ENCODE data around the gene CIITA.

CIITA gene

DNA sequence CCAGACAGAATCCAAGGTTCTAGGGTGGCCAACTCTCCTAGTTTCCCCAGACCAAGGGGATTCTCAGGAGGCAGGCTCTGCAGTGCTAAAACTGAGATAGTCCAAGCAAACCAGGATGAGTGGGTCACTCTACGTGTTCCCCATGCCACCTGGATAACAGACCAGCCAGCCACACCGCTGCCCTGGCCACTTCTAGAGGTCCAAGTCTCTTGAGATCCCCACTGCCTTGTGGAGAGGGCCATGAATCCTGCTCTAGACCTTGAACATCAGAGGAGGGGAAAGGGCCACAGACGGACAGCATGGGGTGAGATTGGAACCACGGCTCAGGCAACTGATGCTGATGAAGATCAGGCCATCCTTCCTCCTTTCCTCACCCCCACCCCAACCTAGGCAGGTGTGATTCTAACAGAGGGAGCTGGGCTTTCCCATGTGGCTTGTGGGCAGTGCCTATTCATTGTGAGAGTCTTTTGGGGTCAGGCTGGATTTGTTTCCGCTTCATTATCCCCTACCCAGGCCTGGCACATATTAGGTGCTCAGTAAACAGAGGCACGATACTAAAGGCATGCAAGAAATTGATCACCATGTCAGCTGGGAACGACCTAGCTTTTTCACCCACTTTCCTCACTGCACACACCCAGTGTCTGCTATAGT lies 41.6 kb upstream of the CIITA start:
- no peak overlapping the region for H3K4me3 ChIP-seq (ENCODE audit: insufficient read depth, low read depth, low read length, poor library complexity, severe bottlenecking)
- no peaks in the 10 kb centered on the region for H3K9me3 ChIP-seq (ENCODE audit: control insufficient read depth, low read length)
- H3K27me3 ChIP-seq (replicated peaks; ENCODE audit: control insufficient read depth, insufficient read depth, low read length, poor library complexity, severe bottlenecking) = no peaks in the 10 kb centered on the region
- DNase-seq = no peak
- H3K36me3 ChIP-seq (ENCODE audit: control insufficient read depth, insufficient read depth, low read length) = no peaks in the 10 kb centered on the region
- H3K27ac ChIP-seq (ENCODE audit: insufficient read depth, low read length, poor library complexity, severe bottlenecking) = no peak overlapping the region
- no peaks in the 10 kb centered on the region for H3K4me1 ChIP-seq (ENCODE audit: control insufficient read depth, insufficient read depth, low read length, poor library complexity, severe bottlenecking)

DNA sequence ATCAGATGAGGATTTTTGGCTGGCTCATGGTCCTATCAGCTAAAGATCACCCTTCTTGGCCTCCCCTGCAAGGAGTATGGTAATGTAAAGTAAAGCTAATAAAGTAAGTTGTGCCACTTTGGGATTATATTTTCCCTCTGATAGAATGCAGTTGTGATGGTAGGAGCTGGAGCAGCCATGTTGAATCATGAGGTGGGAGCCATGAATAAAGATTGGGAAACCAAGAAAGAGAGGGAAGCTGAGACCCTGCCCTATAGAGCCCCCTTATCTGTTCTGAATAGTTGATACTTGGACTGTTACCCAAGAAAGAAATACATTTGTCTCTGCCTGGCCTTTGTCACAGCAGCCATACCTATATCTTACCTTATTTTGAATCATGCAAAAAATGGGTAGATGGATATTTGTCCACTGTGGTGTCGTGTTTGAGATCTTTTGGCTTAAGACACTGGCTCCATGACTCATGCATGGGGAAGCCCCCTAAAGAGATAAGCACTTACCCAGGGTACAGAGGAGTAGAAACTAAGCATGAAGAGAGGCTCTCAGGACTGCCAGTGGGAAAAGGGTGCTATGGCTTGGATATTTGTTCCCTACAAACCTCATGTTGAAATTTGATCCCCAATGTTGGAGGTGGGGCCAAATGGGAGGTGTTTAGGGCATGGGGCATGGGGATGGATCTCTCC lies 40.7 kb upstream of the CIITA start:
- no peaks in the 10 kb centered on the region for H3K9me3 ChIP-seq (ENCODE audit: control insufficient read depth, low read length)
- no peaks in the 10 kb centered on the region for H3K4me1 ChIP-seq (ENCODE audit: control insufficient read depth, insufficient read depth, low read length, poor library complexity, severe bottlenecking)
- H3K27me3 ChIP-seq (replicated peaks; ENCODE audit: control insufficient read depth, insufficient read depth, low read length, poor library complexity, severe bottlenecking) = no peaks in the 10 kb centered on the region
- H3K36me3 ChIP-seq (ENCODE audit: control insufficient read depth, insufficient read depth, low read length) = no peaks in the 10 kb centered on the region
- H3K27ac ChIP-seq (ENCODE audit: insufficient read depth, low read length, poor library complexity, severe bottlenecking) = no peak overlapping the region
- no peak for DNase-seq
- no peak overlapping the region for H3K4me3 ChIP-seq (ENCODE audit: insufficient read depth, low read depth, low read length, poor library complexity, severe bottlenecking)

DNA sequence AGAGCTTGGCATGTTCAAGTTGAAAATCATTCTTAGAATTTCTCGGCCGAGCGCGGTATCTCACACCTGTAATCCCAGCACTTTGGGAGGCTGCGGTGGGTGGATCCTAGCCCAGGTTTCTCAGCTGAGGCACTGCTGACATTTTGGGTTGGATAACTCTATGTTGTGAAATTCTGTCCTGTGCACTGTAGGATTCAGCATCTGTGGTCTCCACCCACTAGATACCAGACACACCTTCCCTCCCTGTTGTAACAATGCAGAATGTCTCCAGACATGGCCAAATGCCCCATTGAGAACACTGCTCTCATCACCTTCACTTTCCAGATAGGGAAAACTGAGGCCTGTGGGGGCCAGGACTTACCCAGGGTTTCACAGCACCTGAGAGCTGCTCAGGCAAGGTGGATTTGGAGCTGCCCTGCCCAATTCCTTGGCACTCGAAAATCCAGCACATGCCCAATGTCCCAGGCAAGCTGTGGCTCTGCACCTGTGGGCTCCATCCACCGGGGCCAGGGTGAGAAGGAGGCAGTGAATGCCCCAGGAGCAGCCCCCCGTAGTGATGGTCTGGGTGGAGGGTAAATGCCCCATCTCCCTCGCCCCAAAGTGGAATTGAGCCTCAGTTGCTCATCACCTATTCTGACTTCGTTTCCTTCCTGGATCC lies 38.3 kb upstream of the CIITA start:
- Histone ChIP-seq H3K4me1 (ENCODE audit: control insufficient read depth, insufficient read depth, low read length, poor library complexity, severe bottlenecking) (no peaks in the 10 kb centered on the region), H3K9me3 (ENCODE audit: control insufficient read depth, low read length) (no peaks in the 10 kb centered on the region), H3K36me3 (ENCODE audit: control insufficient read depth, insufficient read depth, low read length) (no peaks in the 10 kb centered on the region), H3K27me3 (replicated peaks; ENCODE audit: control insufficient read depth, insufficient read depth, low read length, poor library complexity, severe bottlenecking) (no peaks in the 10 kb centered on the region), H3K27ac (ENCODE audit: insufficient read depth, low read length, poor library complexity, severe bottlenecking) (no peak overlapping the region), H3K4me3 (ENCODE audit: insufficient read depth, low read depth, low read length, poor library complexity, severe bottlenecking) (no peak overlapping the region)
- no peak for DNase-seq

DNA sequence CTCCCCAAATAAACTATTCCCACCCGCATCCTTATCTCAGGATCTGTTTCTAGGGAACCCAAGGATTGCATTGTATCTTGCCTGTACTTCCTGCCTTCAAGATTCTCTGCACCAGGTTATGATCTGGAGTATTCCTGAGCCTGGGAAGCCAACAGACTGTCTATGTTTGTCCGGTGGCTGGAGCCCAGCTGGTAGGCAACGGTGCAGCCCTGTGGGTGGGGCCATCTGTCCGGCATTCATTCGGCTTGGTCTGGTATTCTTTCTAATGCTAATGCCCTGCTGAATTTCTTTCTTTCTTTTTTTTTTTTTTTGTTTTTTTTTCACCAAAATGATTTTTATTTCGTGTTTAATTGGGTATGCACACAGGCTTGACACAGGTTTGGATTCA lies 37.7 kb upstream of the CIITA start:
- Histone ChIP-seq H3K4me3 (ENCODE audit: insufficient read depth, low read depth, low read length, poor library complexity, severe bottlenecking) (no peak overlapping the region), H3K27ac (ENCODE audit: insufficient read depth, low read length, poor library complexity, severe bottlenecking) (no peak overlapping the region), H3K36me3 (ENCODE audit: control insufficient read depth, insufficient read depth, low read length) (no peaks in the 10 kb centered on the region), H3K4me1 (ENCODE audit: control insufficient read depth, insufficient read depth, low read length, poor library complexity, severe bottlenecking) (no peaks in the 10 kb centered on the region), H3K27me3 (replicated peaks; ENCODE audit: control insufficient read depth, insufficient read depth, low read length, poor library complexity, severe bottlenecking) (no peaks in the 10 kb centered on the region), H3K9me3 (ENCODE audit: control insufficient read depth, low read length) (no peaks in the 10 kb centered on the region)
- no peak for DNase-seq

DNA sequence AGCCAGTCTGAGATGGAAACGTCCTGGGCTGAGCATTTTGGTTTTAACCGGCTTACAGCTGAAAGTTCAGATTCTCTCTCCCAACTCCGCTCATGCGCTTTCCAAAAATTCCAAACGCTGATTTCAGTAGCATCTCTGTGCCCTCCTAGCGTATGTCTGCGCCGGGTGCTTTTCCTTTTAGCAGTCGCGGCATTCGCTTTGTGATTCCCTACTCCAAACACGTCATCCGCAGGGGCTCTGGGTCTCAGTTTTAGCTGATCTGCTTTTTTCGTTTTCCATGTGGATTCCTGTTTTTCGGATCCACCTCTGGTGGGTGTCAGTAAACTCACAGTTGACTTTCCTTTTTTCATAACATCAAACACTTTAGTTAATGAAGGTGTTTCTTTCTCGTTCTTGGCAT lies 36.3 kb upstream of the CIITA start:
- no peak for DNase-seq

DNA sequence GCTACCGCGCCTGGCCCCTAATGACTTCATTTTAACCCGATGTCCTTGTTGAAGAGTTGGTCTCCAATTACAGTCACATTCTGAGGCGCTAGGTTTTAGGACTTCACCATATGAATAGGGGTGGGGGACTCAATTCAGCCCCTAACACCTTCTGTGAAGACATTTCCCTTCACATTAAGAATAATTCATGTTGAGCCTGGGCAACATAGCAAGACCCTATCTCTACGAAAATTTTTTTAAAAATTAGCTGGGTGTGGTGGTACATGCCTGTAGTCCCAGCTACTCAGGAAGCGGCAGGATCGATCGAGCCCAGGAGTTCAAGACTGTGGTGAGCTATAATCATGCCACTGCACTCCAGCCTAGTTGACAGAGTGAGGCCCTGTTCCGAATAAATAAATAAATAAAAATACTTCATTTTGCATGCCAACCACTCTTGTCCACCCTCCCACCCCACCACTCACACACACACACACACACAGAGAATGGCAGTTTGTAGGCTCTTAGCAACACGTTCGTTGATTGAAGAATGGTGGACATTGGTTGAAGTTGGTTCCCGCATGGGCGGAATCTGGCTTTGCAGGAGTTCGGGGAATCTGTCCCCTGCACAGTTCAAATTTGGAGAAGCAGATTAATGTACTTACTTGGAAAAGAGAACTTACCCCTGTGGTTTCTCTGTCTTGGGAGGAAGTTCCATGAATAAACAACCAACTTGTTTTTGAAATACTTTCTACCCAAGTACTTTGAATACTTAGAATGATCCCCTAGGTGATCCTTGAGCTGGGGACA lies 30.6 kb upstream of the CIITA start:
- Histone ChIP-seq H3K27ac (ENCODE audit: insufficient read depth, low read length, poor library complexity, severe bottlenecking) (no peak overlapping the region), H3K27me3 (replicated peaks; ENCODE audit: control insufficient read depth, insufficient read depth, low read length, poor library complexity, severe bottlenecking) (no peaks in the 10 kb centered on the region), H3K9me3 (ENCODE audit: control insufficient read depth, low read length) (no peaks in the 10 kb centered on the region), H3K36me3 (ENCODE audit: control insufficient read depth, insufficient read depth, low read length) (no peaks in the 10 kb centered on the region), H3K4me1 (ENCODE audit: control insufficient read depth, insufficient read depth, low read length, poor library complexity, severe bottlenecking) (no peaks in the 10 kb centered on the region), H3K4me3 (ENCODE audit: insufficient read depth, low read depth, low read length, poor library complexity, severe bottlenecking) (no peak overlapping the region)
- DNase-seq = no peak

More for the DNA sequence above, 36.3 kb upstream of the CIITA start:
- Histone ChIP-seq H3K9me3 (ENCODE audit: control insufficient read depth, low read length) (no peaks in the 10 kb centered on the region), H3K4me1 (ENCODE audit: control insufficient read depth, insufficient read depth, low read length, poor library complexity, severe bottlenecking) (no peaks in the 10 kb centered on the region), H3K27me3 (replicated peaks; ENCODE audit: control insufficient read depth, insufficient read depth, low read length, poor library complexity, severe bottlenecking) (no peaks in the 10 kb centered on the region), H3K36me3 (ENCODE audit: control insufficient read depth, insufficient read depth, low read length) (no peaks in the 10 kb centered on the region), H3K4me3 (ENCODE audit: insufficient read depth, low read depth, low read length, poor library complexity, severe bottlenecking) (no peak overlapping the region), H3K27ac (ENCODE audit: insufficient read depth, low read length, poor library complexity, severe bottlenecking) (no peak overlapping the region)

DNA sequence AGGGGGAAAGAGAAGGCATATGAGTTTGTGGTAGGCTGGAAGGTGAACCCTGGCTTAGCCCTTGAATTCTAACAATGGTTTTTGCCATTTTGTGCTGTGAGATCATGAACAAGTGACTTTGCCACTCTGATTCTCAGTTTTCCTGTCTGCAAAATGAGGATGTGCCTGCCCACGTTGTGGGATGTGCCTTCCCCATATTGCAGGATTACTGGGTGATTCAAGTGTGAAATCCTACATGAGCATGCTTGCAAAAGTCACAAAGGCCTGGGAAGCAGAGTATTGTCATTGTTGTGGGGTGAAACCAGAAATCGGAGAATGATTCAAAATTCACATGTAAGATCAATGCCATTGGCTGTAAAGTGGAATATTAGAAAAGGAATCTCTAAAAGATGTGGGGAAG lies 29.8 kb upstream of the CIITA start:
- Histone ChIP-seq H3K27ac (ENCODE audit: insufficient read depth, low read length, poor library complexity, severe bottlenecking) (no peak overlapping the region), H3K4me1 (ENCODE audit: control insufficient read depth, insufficient read depth, low read length, poor library complexity, severe bottlenecking) (no peaks in the 10 kb centered on the region), H3K27me3 (replicated peaks; ENCODE audit: control insufficient read depth, insufficient read depth, low read length, poor library complexity, severe bottlenecking) (no peaks in the 10 kb centered on the region), H3K9me3 (ENCODE audit: control insufficient read depth, low read length) (no peaks in the 10 kb centered on the region), H3K36me3 (ENCODE audit: control insufficient read depth, insufficient read depth, low read length) (no peaks in the 10 kb centered on the region), H3K4me3 (ENCODE audit: insufficient read depth, low read depth, low read length, poor library complexity, severe bottlenecking) (no peak overlapping the region)
- no peak for DNase-seq

DNA sequence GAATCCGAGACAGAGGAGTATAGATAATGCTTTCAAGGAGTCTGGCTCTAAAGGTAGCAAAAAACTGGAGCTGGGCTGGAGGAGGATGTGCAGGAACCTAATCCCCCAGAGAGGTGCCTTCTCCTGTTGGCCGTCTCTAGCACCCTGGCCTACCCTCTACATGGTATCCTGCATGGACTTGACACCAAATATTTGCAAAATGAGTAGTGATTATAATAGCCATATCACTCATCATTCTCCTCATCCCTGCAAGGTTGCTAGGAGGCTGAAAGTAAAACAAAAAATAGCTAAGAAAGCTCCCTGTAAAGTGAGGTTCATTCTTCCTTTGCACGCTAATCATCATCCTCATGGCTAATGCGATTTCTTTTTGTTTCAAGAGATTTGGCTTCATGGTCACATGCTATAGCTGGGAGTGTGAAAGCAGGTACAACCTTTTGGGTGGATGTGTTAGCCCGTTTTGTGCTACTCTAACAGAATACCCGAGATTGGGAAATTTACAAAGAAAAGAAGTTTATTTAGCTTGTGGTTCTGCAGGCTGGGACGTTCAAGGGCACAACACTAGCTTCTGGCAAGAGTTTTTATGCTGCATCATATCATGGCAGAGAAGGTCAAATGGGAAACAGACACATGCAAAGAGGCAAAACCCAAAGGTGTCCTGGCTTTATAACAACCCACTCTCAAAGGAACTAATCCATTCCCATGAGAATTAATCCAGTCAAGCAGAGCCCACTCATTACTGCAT lies 27.1 kb upstream of the CIITA start:
- Histone ChIP-seq H3K27me3 (replicated peaks; ENCODE audit: control insufficient read depth, insufficient read depth, low read length, poor library complexity, severe bottlenecking) (no peaks in the 10 kb centered on the region), H3K36me3 (ENCODE audit: control insufficient read depth, insufficient read depth, low read length) (no peaks in the 10 kb centered on the region), H3K4me3 (ENCODE audit: insufficient read depth, low read depth, low read length, poor library complexity, severe bottlenecking) (no peak overlapping the region), H3K27ac (ENCODE audit: insufficient read depth, low read length, poor library complexity, severe bottlenecking) (no peak overlapping the region), H3K9me3 (ENCODE audit: control insufficient read depth, low read length) (no peaks in the 10 kb centered on the region), H3K4me1 (ENCODE audit: control insufficient read depth, insufficient read depth, low read length, poor library complexity, severe bottlenecking) (no peaks in the 10 kb centered on the region)
- DNase-seq = no peak

DNA sequence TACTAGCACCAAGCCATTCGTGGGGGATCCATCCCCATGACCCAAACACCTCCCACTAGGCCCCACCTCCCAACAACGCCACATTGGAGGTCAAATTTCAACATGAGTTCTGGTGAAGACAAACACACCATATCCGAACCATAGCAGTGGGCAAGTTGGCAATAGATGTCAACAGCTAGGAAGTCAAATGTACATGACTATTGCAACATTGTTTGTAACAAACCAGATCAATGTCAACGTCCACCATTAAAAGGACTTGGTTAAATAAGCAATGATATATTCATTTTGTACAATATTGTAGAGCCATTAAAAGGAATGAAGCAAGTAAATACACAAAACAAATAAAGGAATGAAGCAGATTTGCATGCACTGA lies 26.5 kb upstream of the CIITA start:
- H3K9me3 ChIP-seq (ENCODE audit: control insufficient read depth, low read length) = no peaks in the 10 kb centered on the region
- no peaks in the 10 kb centered on the region for H3K4me1 ChIP-seq (ENCODE audit: control insufficient read depth, insufficient read depth, low read length, poor library complexity, severe bottlenecking)
- no peak overlapping the region for H3K4me3 ChIP-seq (ENCODE audit: insufficient read depth, low read depth, low read length, poor library complexity, severe bottlenecking)
- H3K27ac ChIP-seq (ENCODE audit: insufficient read depth, low read length, poor library complexity, severe bottlenecking) = no peak overlapping the region
- DNase-seq = no peak
- no peaks in the 10 kb centered on the region for H3K36me3 ChIP-seq (ENCODE audit: control insufficient read depth, insufficient read depth, low read length)
- no peaks in the 10 kb centered on the region for H3K27me3 ChIP-seq (replicated peaks; ENCODE audit: control insufficient read depth, insufficient read depth, low read length, poor library complexity, severe bottlenecking)
